K562 (cell line): ENCODE results near the gene PHLPP2. TPM values are rescaled to one million over a fixed set of nuclear protein-coding genes. Genes with fewer than 3 reads are reported as not detected.

Source experiments
- ATAC-seq: fragments of 200-7000 bp; cut with Tn5 transposase; 3 replicates; pipeline ENCODE4 v1.9.1; 2020; ENCODE audit warnings: moderate library complexity
- BruUV-seq: library from RNA; stranded (reverse); fragments of 400-500 nt; replicated peaks from 2 replicates; lab custom pipeline; 2021; lab: Mats Ljungman, UMichigan
- CTCF ChIA-PET: fragments of 300-600 bp; formaldehyde crosslinking; extraction: SDS; loops from one replicate; lab custom pipeline; 2021; ENCODE audit warnings: low intra/inter-chr PET ratio; lab: Yijun Ruan, JAX
- POLR2A ChIA-PET: fragments of 300-600, 350-650 bp; sonication (Branson Sonifier 250); formaldehyde crosslinking; extraction: SDS; loops from one replicate; lab custom pipeline; 2021; ENCODE audit warnings: antibody characterized with exemption, inconsistent platforms; lab: Yijun Ruan, JAX
- DNase-seq, 4 experiments: peaks; one replicate each; pipeline versions ENCODE4 v3.0.0 to v3.0.0-alpha.2; 2011 to 2018; ENCODE audit warnings: low spot score in 3 of 4, mixed read lengths in 3 of 4; ENCODE audit errors: extremely low read depth in 1 of 4
- FAIRE-seq: peaks from 2 replicates; lab custom pipeline; 2011; peaks lifted over from hg19 to GRCh38; lab: Jason Lieb, UNC
- H2AFZ ChIP-seq: 2 replicates; pipeline ENCODE4 v1.6.0; 2011; ENCODE audit warnings: low read depth, low read length, control low read depth, inconsistent platforms
- H3K27ac ChIP-seq: fragments of 200-600 bp; 3 replicates; pipeline ENCODE4 v1.8.0; 2011; ENCODE audit warnings: low read depth, mild to moderate bottlenecking, control low read depth, inconsistent platforms, low read length, moderate library complexity, mixed read lengths; ENCODE audit errors: extremely low read depth
- H3K27me3 ChIP-seq, 2 experiments: fragments of 300-600 bp in 1 of 2; 2 replicates in 1 of 2; 3 replicates in 1 of 2; pipeline versions ENCODE4 v1.6.0 to v1.8.0; 2011; ENCODE audit warnings: inconsistent platforms in 2 of 2, low read length in 2 of 2, mild to moderate bottlenecking in 1 of 2, mixed read lengths in 1 of 2, moderate library complexity in 1 of 2; ENCODE audit not compliant: control insufficient read depth in 2 of 2, insufficient read depth in 2 of 2
- H3K36me3 ChIP-seq: fragments of 300-600 bp; 3 replicates; pipeline ENCODE4 v1.8.0; 2011; ENCODE audit warnings: mild to moderate bottlenecking, low read length, inconsistent platforms; ENCODE audit not compliant: control insufficient read depth, insufficient read depth
- H3K4me1 ChIP-seq, 2 experiments: fragments of 200-600 bp in 1 of 2; replicated peaks in 1 of 2; 2 replicates in 1 of 2; 3 replicates in 1 of 2; pipeline versions ENCODE4 v1.5.1 to v1.8.0; 2011; ENCODE audit warnings: inconsistent platforms in 2 of 2, low read length in 2 of 2, mild to moderate bottlenecking in 1 of 2, mixed read lengths in 1 of 2, moderate library complexity in 1 of 2; ENCODE audit not compliant: control insufficient read depth in 2 of 2, insufficient read depth in 2 of 2
- H3K4me2 ChIP-seq: 2 replicates; pipeline ENCODE4 v1.6.1; 2011; ENCODE audit warnings: low read length, control low read depth, inconsistent platforms, mixed read lengths; ENCODE audit not compliant: insufficient read depth
- H3K4me3 ChIP-seq: fragments of 200-600 bp; sonication (generic), shearing (Covaris generic); 2 replicates; pipeline ENCODE4 v1.5.1; 2016; ENCODE audit warnings: control low read depth, inconsistent platforms
- H3K79me2 ChIP-seq: fragments of 200-600 bp; 3 replicates; pipeline ENCODE4 v1.8.0; 2011; ENCODE audit warnings: low read length, inconsistent platforms; ENCODE audit not compliant: control insufficient read depth, insufficient read depth
- H3K9ac ChIP-seq, 2 experiments: 2 replicates each; pipeline versions ENCODE4 v1.6.0 to v1.6.1; 2011; ENCODE audit warnings: low read depth in 2 of 2, low read length in 2 of 2, control low read depth in 1 of 2, inconsistent platforms in 1 of 2, mild to moderate bottlenecking in 1 of 2, mixed read lengths in 1 of 2; ENCODE audit not compliant: insufficient read depth in 1 of 2
- H3K9me1 ChIP-seq: one replicate; pipeline ENCODE4 v1.6.0; 2011; ENCODE audit warnings: inconsistent platforms, mild to moderate bottlenecking, low read length, moderate library complexity; ENCODE audit not compliant: control insufficient read depth, insufficient read depth
- H3K9me3 ChIP-seq: replicated peaks from 2 replicates; pipeline ENCODE4 v1.5.1; 2011; ENCODE audit warnings: low read depth, low read length, inconsistent platforms; ENCODE audit not compliant: control insufficient read depth, insufficient read depth
- H4K20me1 ChIP-seq: replicated peaks from 2 replicates; pipeline ENCODE4 v1.6.1; 2011; ENCODE audit warnings: low read length, inconsistent platforms, mixed read lengths; ENCODE audit not compliant: control insufficient read depth, insufficient read depth
- ARID1B ChIP-seq: fragments of 450-650 bp; IDR thresholded peaks from 2 replicates; pipeline ENCODE4 v1.6.1; 2016; ENCODE audit warnings: antibody characterized with exemption, mild to moderate bottlenecking, inconsistent platforms
- BRD4 ChIP-seq: fragments of 200-600 bp; sonication (generic); IDR thresholded peaks from 2 replicates; pipeline ENCODE4 v1.6.1; 2017; ENCODE audit warnings: inconsistent platforms
- ELF2 ChIP-seq: fragments of 250-450 bp; sonication (Bioruptor Pico); IDR thresholded peaks from 2 replicates; pipeline ENCODE4 v1.5.0; 2021; ENCODE audit warnings: mild to moderate bottlenecking
- FOXA3 ChIP-seq, 2 experiments: fragments of 450-650 bp in 1 of 2; sonication (generic) in 1 of 2; formaldehyde crosslinking; IDR thresholded peaks in 1 of 2; conservative IDR thresholded peaks in 1 of 2; 2 replicates each; pipeline versions ENCODE4 v1.4.0 to v1.8.0; 2020 to 2022; ENCODE audit warnings: mild to moderate bottlenecking in 2 of 2, missing genetic modification reagents in 1 of 2
- KDM2B ChIP-seq: fragments of 250-450 bp; sonication (Bioruptor Pico); IDR thresholded peaks from 2 replicates; pipeline ENCODE4 v1.8.0; 2021; ENCODE audit warnings: mild to moderate bottlenecking, moderate library complexity
- MCM3 ChIP-seq: fragments of 450-650 bp; IDR thresholded peaks from 2 replicates; pipeline ENCODE4 v1.6.1; 2016
- NRF1 ChIP-seq, 2 experiments: fragments of 450-650 bp; IDR thresholded peaks in 1 of 2; conservative IDR thresholded peaks in 1 of 2; 2 replicates each; pipeline ENCODE4 v1.6.1; 2014; ENCODE audit warnings: mild to moderate bottlenecking in 2 of 2
- PHF21A ChIP-seq: fragments of 450-650 bp; IDR thresholded peaks from 2 replicates; pipeline ENCODE4 v1.6.1; 2017; ENCODE audit warnings: low read depth, borderline replicate concordance
- TEAD4 ChIP-seq, 2 experiments: sonication (generic) in 1 of 2; formaldehyde crosslinking in 1 of 2; IDR thresholded peaks; 2 replicates each; pipeline versions ENCODE4 v1.6.1 to v1.8.0; 2012 to 2022; ENCODE audit warnings: borderline replicate concordance in 1 of 2, inconsistent platforms in 1 of 2, low read length in 1 of 2, mild to moderate bottlenecking in 1 of 2, missing genetic modification reagents in 1 of 2
- ZNF175 ChIP-seq: fragments of 200-800 bp; sonication (Bioruptor generic); IDR thresholded peaks from 2 replicates; pipeline ENCODE4 v1.6.1; 2016; ENCODE audit warnings: low read depth, mild to moderate bottlenecking, missing genetic modification characterization, missing compliant biosample characterization
- WGBS: fragments of 100-300 bp; shearing (Covaris generic); methylation state at CpG from one replicate; pipeline ENCODE4 v1.1.6; 2016; ENCODE audit warnings: low coverage, mixed read lengths; ENCODE audit not compliant: insufficient coverage; ENCODE audit errors: missing lambda C conversion rate; 5-methylcytosine and 5-hydroxymethylcytosine counted together
- in situ Hi-C: fragments of 300-500 bp; cut with MboI; formaldehyde crosslinking; loops from 4 replicates; pipeline ENCODE4 v1.15.0; 2018; ENCODE audit warnings: inconsistent platforms, mixed read lengths
- intact Hi-C: fragments of 100-400 bp; cut with micrococcal nuclease; formaldehyde crosslinking; loops from 2 replicates; pipeline ENCODE4 v1.14.2; 2022
- polyA plus RNA-seq, 8 experiments: library from polyadenylated mRNA; depleted of rRNA in 4 of 8; stranded (reverse) in 5 of 8; unstranded in 3 of 8; fragments of >200 nt; fragmentation: Nextera tagmentation in 2 of 8; fragmentation: Illumina TruSeq in 1 of 8; extraction: Ambion mirVana in 2 of 8; extraction: Trizol in 1 of 8; gene quantifications; 2 replicates each; pipeline versions ENCODE4 v1.2.1 to v1.2.3, GENCODE V29; 2011 to 2014; ENCODE audit warnings: inconsistent platforms in 1 of 8, missing spikeins in 1 of 8
- total RNA-seq, 7 experiments: library from RNA; depleted of rRNA in 6 of 7; stranded (reverse); fragments of >200 nt in 6 of 7; fragmentation: Illumina TruSeq in 2 of 7; extraction: Trizol in 2 of 7; gene quantifications; 2 replicates each; pipeline versions ENCODE4 v1.2.1 to v1.2.3, GENCODE V29; 2011 to 2021; ENCODE audit warnings: low replicate concordance in 1 of 7
- TF ChIP-seq, protein P1 (sequence below): fragments of 250-450 bp; sonication (Bioruptor Pico); IDR thresholded peaks from 2 replicates; pipeline ENCODE4 v1.5.0; 2021
- TF ChIP-seq, protein P2 (sequence below): fragments of 250-450 bp; sonication (Bioruptor Pico); IDR thresholded peaks from 2 replicates; pipeline ENCODE4 v1.4.0; 2020
- TF ChIP-seq, protein P3 (sequence below): fragments of 250-450 bp; sonication (Bioruptor Pico); IDR thresholded peaks from 2 replicates; pipeline ENCODE4 v1.5.0; 2022; ENCODE audit warnings: mild to moderate bottlenecking
- TF ChIP-seq, protein P4 (sequence below): IDR thresholded peaks from 3 replicates; pipeline ENCODE4 v1.6.1; 2011; ENCODE audit warnings: borderline replicate concordance, mild to moderate bottlenecking, moderate library complexity; ENCODE audit not compliant: insufficient read length; ENCODE audit errors: extremely low read depth

Gene PHLPP2
- total and polyA plus RNA-seq, 9 of the 15 experiments (the other 6 are each of a cell fraction or from before 2014, with no cell fraction given), result 0.60 to 7.1 (median 2.6) TPM

DNA sequence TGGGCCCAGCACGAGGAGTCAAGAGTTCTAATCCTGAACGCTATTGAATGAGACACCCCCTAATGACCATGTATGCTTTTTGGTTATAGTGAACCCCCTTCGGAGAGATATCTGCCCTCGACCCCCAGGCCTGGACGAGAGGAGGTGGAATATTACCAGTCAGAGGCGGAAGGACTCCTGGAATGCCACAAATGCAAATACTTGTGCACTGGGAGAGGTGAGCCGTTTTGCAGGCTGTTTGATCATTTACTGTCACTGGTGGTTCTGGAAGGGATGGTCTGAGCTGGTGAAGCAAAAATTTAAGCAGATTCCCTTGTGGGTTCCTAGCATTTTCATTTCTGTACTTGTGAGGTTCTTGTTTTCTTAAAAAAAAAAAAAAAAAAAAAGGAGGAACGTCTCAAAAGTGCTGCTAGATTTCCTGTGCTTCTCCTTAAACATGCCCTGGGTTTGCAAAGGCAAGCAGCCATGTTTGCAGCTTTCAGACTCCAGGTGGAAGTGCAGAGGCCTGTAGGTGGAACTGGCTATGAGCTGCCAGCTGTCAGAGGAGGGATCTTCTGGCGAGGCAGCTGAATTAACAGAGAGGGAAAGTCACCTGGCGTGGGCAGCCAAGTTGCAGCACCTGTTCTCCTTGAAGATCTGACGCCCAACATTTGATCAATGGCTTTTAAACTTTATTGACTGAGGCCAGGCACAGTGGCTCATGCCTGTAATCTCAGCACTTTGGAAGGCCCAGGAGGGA is 95.1 kb downstream of the PHLPP2 start:
- CTCF ChIA-PET, result no interaction called here
- in situ Hi-C loops (no loop called here), intact Hi-C loops (no loop called here)
- POLR2A ChIA-PET, result interaction anchor here (1.6 kb wide), 1 partner anchor 12 kb away, joined by 3 read pairs; no protein-coding TSS in a partner anchor
- H3K4me1 ChIP-seq, result peaks cover 0 to 14% of the 10 kb centered on the region in 2 experiments; a peak in 2 of 5 replicates
- no peak overlapping the region for H3K4me2 ChIP-seq
- no peaks in the 10 kb centered on the region for H3K9me3 ChIP-seq
- peaks cover 22 to 41% of the 10 kb centered on the region in 2 experiments for H3K27me3 ChIP-seq
- no peaks in the 10 kb centered on the region for H3K36me3 ChIP-seq
- no peak overlapping the region for H3K27ac ChIP-seq
- FAIRE-seq, result no peak
- no peak for ATAC-seq
- no peaks in the 10 kb centered on the region for H3K9me1 ChIP-seq
- no peak overlapping the region for H3K9ac ChIP-seq
- BruUV-seq, result no TSS peak
- no peak overlapping the region for H2AFZ ChIP-seq
- DNase-seq, result no peak
- H4K20me1 ChIP-seq, result no peaks in the 10 kb centered on the region
- 4% methylated on average over 10 of the region's 11 CpGs for WGBS
- H3K4me3 ChIP-seq, result no peak overlapping the region
- no peaks in the 10 kb centered on the region for H3K79me2 ChIP-seq
- TF ChIP-seq, protein P1, sequence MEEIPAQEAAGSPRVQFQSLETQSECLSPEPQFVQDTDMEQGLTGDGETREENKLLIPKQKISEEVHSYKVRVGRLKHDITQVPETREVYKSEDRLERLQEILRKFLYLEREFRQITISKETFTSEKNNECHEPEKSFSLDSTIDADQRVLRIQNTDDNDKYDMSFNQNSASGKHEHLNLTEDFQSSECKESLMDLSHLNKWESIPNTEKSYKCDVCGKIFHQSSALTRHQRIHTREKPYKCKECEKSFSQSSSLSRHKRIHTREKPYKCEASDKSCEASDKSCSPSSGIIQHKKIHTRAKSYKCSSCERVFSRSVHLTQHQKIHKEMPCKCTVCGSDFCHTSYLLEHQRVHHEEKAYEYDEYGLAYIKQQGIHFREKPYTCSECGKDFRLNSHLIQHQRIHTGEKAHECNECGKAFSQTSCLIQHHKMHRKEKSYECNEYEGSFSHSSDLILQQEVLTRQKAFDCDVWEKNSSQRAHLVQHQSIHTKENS (CRISPR knock-in tag), result no peak
- TF ChIP-seq KDM2B (CRISPR knock-in tag) (no peak), ELF2 (no peak), MCM3 (no peak), TEAD4 (IDR thresholded peaks at IDR 0.05; ENCODE audit: low read length) (no peak), TEAD4 (CRISPR knock-in tag; IDR thresholded peaks at IDR 0.05; ENCODE audit: borderline replicate concordance) (no peak), PHF21A (no peak), ARID1B (no peak), BRD4 (no peak), ZNF175 (CRISPR knock-in tag) (no peak), FOXA3 (CRISPR knock-in tag; conservative IDR thresholded peaks at IDR 0.05 in 1 of 2, IDR thresholded peaks at IDR 0.05 in 1 of 2) (no peak), NRF1 (conservative IDR thresholded peaks at IDR 0.05 in 1 of 2, IDR thresholded peaks at IDR 0.05 in 1 of 2) (no peak)
- TF ChIP-seq, protein P2, sequence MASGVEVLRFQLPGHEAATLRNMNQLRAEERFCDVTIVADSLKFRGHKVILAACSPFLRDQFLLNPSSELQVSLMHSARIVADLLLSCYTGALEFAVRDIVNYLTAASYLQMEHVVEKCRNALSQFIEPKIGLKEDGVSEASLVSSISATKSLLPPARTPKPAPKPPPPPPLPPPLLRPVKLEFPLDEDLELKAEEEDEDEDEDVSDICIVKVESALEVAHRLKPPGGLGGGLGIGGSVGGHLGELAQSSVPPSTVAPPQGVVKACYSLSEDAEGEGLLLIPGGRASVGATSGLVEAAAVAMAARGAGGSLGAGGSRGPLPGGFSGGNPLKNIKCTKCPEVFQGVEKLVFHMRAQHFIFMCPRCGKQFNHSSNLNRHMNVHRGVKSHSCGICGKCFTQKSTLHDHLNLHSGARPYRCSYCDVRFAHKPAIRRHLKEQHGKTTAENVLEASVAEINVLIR (CRISPR knock-in tag), result no peak
- TF ChIP-seq, protein P3, sequence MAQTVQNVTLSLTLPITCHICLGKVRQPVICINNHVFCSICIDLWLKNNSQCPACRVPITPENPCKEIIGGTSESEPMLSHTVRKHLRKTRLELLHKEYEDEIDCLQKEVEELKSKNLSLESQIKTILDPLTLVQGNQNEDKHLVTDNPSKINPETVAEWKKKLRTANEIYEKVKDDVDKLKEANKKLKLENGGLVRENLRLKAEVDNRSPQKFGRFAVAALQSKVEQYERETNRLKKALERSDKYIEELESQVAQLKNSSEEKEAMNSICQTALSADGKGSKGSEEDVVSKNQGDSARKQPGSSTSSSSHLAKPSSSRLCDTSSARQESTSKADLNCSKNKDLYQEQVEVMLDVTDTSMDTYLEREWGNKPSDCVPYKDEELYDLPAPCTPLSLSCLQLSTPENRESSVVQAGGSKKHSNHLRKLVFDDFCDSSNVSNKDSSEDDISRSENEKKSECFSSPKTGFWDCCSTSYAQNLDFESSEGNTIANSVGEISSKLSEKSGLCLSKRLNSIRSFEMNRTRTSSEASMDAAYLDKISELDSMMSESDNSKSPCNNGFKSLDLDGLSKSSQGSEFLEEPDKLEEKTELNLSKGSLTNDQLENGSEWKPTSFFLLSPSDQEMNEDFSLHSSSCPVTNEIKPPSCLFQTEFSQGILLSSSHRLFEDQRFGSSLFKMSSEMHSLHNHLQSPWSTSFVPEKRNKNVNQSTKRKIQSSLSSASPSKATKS (CRISPR knock-in tag), result no peak
- TF ChIP-seq, protein P4, sequence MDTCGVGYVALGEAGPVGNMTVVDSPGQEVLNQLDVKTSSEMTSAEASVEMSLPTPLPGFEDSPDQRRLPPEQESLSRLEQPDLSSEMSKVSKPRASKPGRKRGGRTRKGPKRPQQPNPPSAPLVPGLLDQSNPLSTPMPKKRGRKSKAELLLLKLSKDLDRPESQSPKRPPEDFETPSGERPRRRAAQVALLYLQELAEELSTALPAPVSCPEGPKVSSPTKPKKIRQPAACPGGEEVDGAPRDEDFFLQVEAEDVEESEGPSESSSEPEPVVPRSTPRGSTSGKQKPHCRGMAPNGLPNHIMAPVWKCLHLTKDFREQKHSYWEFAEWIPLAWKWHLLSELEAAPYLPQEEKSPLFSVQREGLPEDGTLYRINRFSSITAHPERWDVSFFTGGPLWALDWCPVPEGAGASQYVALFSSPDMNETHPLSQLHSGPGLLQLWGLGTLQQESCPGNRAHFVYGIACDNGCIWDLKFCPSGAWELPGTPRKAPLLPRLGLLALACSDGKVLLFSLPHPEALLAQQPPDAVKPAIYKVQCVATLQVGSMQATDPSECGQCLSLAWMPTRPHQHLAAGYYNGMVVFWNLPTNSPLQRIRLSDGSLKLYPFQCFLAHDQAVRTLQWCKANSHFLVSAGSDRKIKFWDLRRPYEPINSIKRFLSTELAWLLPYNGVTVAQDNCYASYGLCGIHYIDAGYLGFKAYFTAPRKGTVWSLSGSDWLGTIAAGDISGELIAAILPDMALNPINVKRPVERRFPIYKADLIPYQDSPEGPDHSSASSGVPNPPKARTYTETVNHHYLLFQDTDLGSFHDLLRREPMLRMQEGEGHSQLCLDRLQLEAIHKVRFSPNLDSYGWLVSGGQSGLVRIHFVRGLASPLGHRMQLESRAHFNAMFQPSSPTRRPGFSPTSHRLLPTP, result no peak
